GM21381 (cell line): ENCODE results near the gene NDE1.

Source experiments
- ATAC-seq: cut with Tn5 transposase; IDR thresholded peaks from one replicate; pipeline ENCODE4 v1.9.1; 2021; ENCODE audit warnings: mild to moderate bottlenecking, moderate library complexity; ENCODE audit not compliant: unreplicated experiment

NDE1 gene

DNA sequence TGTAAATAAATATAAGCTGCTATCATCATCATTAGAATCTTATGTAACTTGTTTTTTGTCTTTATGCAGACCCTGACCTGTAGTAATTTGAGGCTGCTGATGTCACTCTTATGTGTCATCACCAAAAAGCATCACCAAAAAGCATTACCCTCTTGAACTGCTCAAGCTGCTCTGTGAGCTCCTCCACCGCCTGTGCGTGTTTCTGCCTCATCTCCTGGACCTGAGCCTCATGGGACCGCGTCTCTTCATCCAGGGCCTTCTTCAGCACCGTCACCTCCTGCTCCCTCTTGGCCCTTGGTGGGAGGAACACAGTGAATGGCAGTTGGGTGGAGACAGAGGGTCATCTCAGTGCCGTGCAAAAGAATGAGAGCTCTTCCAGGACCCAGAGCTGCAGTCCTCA lies 82.4 kb downstream of the NDE1 start:
- no peak for ATAC-seq

GRCh38 chr16:15735610-15736009 lies 85.6 kb downstream of the NDE1 start:
- no peak for ATAC-seq

DNA sequence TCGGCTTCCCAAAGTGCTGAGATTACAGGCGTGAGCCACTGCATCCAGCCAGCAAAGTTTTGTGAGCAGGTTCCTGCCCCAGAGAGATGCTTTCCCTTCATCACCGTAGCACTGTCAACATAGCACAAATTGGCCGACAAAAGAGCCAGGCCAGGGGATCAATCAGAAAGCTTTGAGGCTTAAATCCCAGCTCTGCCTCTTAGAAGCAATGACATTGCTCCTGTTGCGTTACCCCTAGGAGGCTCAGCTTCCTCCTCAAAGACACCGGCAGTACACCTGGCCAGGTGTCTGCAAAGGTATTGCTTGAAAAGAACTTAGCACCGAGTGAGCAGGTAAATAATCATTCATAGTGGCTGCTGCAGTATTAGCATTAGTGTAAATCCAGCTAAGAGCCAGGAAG lies 86.5 kb downstream of the NDE1 start:
- ATAC-seq = no peak

DNA sequence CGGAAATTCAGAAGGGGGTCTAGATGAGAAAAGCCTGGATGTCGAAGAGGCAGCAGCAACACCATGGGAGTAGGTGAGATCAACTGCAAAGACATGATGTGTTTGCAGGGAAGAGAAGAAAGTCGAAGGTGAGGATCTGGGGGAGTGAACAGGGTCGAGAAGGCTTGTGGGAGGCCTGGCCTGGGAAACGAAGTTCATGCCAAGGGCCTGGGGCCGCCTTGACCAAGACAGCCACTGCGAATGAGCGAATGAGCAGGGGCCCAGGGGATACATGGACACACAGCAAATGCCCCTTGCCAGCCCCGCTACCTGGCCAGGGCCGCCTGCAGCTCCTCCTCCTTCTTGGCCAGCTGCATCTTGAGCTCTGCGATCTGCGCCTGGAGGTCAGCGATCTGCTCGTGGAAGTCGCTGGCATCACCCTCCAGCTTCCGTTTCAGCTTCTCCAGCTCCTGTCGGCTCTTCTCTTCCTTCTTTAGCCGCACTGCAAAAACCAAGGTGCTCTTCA lies 87.1 kb downstream of the NDE1 start:
- ATAC-seq = no peak

GRCh38 chr16:15739464-15739863 lies 89.4 kb downstream of the NDE1 start:
- no peak for ATAC-seq

DNA sequence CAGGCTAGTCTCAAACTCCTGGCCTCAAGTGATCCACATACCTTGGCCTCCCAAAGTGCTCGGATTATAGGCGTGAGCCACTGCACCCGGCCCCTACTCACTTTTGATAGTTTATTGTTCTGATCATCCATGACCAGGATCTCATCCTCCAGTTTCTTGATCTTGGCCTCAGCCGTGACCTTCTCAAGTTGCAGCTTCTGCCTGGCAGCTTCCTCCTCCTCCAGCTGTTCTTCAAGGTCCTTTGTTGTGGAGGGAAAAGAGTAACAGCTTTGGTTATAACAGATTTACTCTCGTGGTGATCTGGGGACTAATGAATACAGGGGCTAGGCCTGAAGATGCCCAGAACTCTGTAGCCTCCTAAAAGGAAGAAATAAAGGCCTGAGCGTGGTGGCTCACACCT lies 89.9 kb downstream of the NDE1 start:
- ATAC-seq = no peak

GRCh38 chr16:15741207-15741871 lies 91.3 kb downstream of the NDE1 start:
- ATAC-seq = no peak

- no peak for ATAC-seq
Observed at GRCh38 chr16:15742716-15743115, 92.7 kb downstream of the NDE1 start.

DNA sequence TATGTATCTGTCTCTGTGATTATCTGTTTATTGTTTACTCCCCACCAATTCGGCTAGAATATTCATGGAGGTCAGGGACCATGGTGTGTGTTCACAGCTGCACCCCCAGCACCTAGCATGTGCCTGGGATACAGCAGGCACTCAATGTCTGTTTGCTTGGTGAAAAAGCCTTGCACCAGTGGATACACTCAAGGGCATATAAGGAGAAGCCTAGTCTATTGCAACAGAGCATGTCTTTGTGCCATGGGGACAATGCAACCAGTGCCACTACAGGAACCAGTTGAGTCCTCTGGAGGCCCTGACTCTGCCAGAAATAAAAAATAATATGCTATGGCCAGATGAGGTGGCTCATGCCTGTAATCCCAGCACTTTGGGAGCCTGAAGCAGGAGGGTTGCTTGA lies 93.6 kb downstream of the NDE1 start:
- no peak for ATAC-seq

- ATAC-seq = no peak
Observed at GRCh38 chr16:15746332-15746731, 96.3 kb downstream of the NDE1 start.

GRCh38 chr16:15747937-15748336 lies 97.9 kb downstream of the NDE1 start:
- no peak for ATAC-seq

GRCh38 chr16:15748654-15749053 lies 98.6 kb downstream of the NDE1 start:
- ATAC-seq = no peak

DNA sequence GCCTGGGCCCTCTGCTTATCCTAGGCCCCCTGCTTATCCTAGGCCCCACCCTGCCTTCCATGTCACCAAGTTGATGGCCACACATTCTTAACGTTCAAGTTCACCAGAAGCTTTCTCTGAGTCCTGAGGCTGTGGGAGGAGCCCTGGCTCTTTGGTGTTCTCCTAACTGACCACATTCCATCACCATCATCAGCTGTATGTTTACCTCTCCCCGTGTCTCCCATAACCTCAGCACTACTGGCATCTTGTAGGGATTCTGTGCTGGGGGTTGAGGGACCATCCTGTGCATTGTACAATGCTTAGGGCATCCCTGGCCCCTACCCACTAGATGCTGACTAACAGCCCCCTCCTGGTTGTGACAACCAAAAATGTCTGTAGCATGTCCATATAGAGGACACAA lies 99.3 kb downstream of the NDE1 start:
- no peak for ATAC-seq

DNA sequence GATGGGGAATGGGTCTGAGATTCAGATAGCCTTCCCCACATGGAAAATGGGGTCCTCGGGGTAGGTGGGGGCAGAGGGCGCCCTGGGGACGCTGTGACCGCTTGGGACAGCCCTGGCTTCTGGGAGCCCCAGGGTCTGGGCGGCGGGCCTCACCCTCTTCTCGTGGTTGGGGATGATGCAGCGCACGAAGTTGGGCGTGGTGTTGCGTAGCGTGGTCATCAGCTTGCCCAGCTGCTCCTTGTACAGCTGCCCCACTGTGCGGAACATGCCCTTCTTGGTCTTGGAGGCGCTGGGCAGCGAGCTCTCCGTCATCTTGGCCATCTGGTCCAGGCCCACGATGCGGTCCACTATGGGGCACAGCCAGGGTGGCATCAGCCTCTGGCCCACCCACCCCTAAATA lies 99.9 kb downstream of the NDE1 start:
- no peak for ATAC-seq

DNA sequence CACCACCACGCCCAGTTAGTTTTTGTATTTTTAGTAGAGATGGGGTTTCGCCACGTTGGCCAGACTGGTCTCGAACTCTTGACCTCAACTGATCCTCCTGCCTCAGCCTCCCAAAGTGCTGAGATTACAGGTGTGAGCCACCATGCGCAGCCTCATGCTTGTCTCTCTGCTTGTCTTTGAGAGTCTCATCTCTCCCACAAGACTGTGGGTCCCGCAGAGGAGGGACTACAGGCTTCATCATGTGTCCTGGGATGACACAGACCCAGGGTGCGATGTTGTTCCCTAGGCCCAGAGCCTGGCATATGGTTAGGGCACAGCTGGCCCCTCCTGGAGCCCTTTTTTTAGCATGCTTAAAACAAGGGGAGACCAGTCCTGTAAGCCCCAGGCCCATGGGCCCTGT lies 101.9 kb downstream of the NDE1 start:
- ATAC-seq = no peak

- no peak for ATAC-seq
Observed at GRCh38 chr16:15752717-15753488, 102.9 kb downstream of the NDE1 start.

GRCh38 chr16:15754821-15755534 lies 104.9 kb downstream of the NDE1 start:
- no peak for ATAC-seq

DNA sequence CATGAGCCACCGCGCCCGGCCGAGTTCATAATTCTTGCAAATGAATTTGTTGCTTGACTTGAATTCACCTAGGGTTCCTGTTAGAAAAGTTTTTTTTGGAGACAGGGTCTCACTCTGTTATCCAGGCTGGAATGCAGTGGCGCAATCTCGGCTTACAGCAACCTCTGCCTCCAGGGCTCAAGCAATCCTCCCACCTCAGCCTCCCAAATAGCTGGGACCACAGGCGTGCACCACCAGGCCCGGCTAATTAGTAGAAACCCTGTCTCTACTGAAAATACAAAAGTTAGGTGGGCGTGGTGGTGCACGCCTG lies 107.0 kb downstream of the NDE1 start:
- no peak for ATAC-seq

- ATAC-seq = no peak
Observed at GRCh38 chr16:15757630-15758251, 107.7 kb downstream of the NDE1 start.

- ATAC-seq = no peak
Observed at GRCh38 chr16:15759070-15759469, 109.0 kb downstream of the NDE1 start.

- no peak for ATAC-seq
Observed at GRCh38 chr16:15760129-15760528, 110.1 kb downstream of the NDE1 start.

DNA sequence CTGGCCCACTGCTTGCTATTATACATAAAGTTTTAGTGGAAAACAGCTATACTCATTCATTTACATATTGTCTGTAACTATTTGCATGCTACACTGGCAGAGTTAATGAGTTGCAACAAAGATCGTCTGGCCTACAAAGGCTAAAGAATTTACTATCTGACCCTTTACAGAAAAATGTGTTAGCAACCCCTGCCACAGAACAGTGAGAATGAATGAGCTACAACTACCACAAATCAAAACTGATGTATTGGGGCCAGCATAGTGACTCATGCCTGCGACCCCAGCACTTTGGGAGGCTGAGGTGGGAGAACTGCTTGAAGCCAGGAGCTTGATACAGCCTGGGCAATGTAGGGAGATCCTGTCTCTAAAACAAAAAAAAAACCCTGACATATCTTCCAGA lies 114.1 kb downstream of the NDE1 start:
- no peak for ATAC-seq
